Measurements from ENCODE around the gene BRPF3. TPM values are rescaled to one million over a fixed set of nuclear protein-coding genes. Genes with fewer than 3 reads are reported as not detected.
A peak's percentile ranks its signal among the peaks of the same experiment; 100 is the strongest.

Gene BRPF3
- total RNA-seq, 3 donors from 2014 or later: 74.8 to 84.6 (median 75.9) TPM

GRCh38 chr6:36200998-36201596 is 4.6 kb downstream of the BRPF3 start:
- DNase-seq: no peak
- H3K4me3 ChIP-seq: no peak overlapping the region
- H3K9me3 ChIP-seq: no peaks in the 10 kb centered on the region
- peaks cover 3% of the 10 kb centered on the region for H3K36me3 ChIP-seq (ENCODE audit: low read depth)
- intact Hi-C loops (cut with DNase I, micrococcal nuclease): no loop called here
- TF ChIP-seq, protein P1, sequence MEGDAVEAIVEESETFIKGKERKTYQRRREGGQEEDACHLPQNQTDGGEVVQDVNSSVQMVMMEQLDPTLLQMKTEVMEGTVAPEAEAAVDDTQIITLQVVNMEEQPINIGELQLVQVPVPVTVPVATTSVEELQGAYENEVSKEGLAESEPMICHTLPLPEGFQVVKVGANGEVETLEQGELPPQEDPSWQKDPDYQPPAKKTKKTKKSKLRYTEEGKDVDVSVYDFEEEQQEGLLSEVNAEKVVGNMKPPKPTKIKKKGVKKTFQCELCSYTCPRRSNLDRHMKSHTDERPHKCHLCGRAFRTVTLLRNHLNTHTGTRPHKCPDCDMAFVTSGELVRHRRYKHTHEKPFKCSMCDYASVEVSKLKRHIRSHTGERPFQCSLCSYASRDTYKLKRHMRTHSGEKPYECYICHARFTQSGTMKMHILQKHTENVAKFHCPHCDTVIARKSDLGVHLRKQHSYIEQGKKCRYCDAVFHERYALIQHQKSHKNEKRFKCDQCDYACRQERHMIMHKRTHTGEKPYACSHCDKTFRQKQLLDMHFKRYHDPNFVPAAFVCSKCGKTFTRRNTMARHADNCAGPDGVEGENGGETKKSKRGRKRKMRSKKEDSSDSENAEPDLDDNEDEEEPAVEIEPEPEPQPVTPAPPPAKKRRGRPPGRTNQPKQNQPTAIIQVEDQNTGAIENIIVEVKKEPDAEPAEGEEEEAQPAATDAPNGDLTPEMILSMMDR (IDR thresholded peaks at IDR 0.05): no peak
- no peak for ATAC-seq
- H3K4me1 ChIP-seq (ENCODE audit: low read depth): peaks cover 20% of the 10 kb centered on the region

DNA sequence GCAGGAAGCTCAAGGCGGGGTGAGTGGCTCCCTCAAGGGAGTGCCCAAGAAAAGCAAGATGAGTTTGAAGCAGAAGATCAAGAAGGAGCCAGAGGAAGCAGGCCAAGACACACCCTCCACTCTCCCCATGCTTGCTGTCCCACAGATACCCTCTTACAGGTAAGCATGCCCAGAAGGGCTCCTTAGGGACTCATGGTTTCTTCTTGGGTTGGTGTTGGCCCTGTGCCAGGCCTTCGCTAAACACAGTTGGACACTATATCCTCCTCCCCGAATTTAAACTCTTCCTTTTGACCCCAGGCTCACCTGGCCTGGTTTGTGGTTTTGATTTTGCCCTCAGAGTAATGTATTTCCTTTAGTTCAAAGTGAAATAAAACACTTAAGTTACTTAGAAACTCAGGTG is 5.1 kb downstream of the BRPF3 start:
- DNase-seq (no peak), ATAC-seq (no peak)
- H3K36me3 ChIP-seq (ENCODE audit: low read depth): peaks cover 3% of the 10 kb centered on the region
- no peaks in the 10 kb centered on the region for H3K9me3 ChIP-seq
- TF ChIP-seq, protein P1 (IDR thresholded peaks at IDR 0.05): no peak
- intact Hi-C loops (cut with DNase I, micrococcal nuclease): no loop called here
- H3K4me1 ChIP-seq (ENCODE audit: low read depth): peaks cover 20% of the 10 kb centered on the region
- no peak overlapping the region for H3K4me3 ChIP-seq

GRCh38 chr6:36202101-36202500 is 5.6 kb downstream of the BRPF3 start:
- intact Hi-C loops (cut with DNase I, micrococcal nuclease): no loop called here
- TF ChIP-seq, protein P1 (IDR thresholded peaks at IDR 0.05): no peak
- peaks cover 22% of the 10 kb centered on the region for H3K4me1 ChIP-seq (ENCODE audit: low read depth)

DNA sequence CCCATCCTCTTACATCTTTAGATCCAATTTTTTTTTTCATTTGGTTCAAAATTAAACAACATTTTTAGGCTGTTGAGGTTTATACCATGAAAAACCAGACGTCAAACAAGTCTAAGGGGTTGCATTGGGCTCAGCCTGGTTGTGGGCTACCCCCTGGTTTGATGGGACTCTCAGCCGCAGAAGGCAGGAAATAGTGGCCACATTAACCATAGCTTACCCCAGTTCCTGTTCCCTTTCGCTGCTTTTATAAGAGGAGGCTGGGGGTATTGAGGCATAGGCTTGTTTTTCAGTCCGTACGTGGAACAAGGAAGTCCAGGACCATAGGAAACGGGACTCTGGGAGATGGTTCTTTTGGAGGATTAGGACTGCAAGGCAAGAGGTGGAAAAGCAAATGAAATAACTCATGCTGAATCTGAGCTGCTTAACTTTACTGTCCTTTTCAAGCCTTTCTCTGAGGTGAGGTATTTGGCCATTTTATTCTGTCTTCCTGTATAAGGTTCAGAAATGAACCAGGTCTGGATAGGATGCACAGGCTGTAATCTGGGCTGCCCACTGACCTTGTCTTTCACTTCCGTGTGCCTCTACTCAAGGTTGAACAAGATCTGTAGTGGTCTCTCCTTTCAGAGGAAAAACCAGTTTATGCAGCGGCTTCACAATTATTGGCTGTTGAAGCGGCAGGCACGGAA is 7.7 kb downstream of the BRPF3 start:
- peaks cover 15% of the 10 kb centered on the region for H3K4me1 ChIP-seq (ENCODE audit: low read depth)
- H3K36me3 ChIP-seq (ENCODE audit: low read depth): peaks cover 3% of the 10 kb centered on the region
- intact Hi-C loops (cut with DNase I, micrococcal nuclease): no loop called here
- no peak overlapping the region for H3K4me3 ChIP-seq
- H3K9me3 ChIP-seq: no peaks in the 10 kb centered on the region
- DNase-seq (no peak), ATAC-seq (peak; percentile 61)
- TF ChIP-seq, protein P1 (IDR thresholded peaks at IDR 0.05): no peak

More at GRCh38 chr6:36202101-36202500, 5.6 kb downstream of the BRPF3 start:
- H3K4me3 ChIP-seq: no peak overlapping the region
- H3K36me3 ChIP-seq (ENCODE audit: low read depth): peaks cover 3% of the 10 kb centered on the region
- no peak for ATAC-seq
- DNase-seq: no peak
- no peaks in the 10 kb centered on the region for H3K9me3 ChIP-seq

- intact Hi-C loops (cut with DNase I, micrococcal nuclease): no loop called here
- peak in 2 of 3 donors; percentile 53 to 64 for DNase-seq
- Histone ChIP-seq H3K4me1 (ENCODE audit: low read depth) (peaks cover 27% of the 10 kb centered on the region), H3K9me3 (no peaks in the 10 kb centered on the region), H3K4me3 (no peak overlapping the region), H3K36me3 (ENCODE audit: low read depth) (peaks cover 7% of the 10 kb centered on the region)
- TF ChIP-seq, protein P1 (IDR thresholded peaks at IDR 0.05): no peak
- no peak for ATAC-seq
These were observed 10.6 kb downstream of the BRPF3 start for GRCh38 chr6:36207155-36207554.

Measured in mucosa of descending colon (tissue), 3 donors.